DMS 273 (cell line): ENCODE data around the gene SVIL.
"Not testable (repeated sequence)": the region's sequence is repeated elsewhere in the genome, so short reads cannot be mapped to it uniquely, and the experiment has no call there.

Source experiments
- DNase-seq: peaks from one replicate; lab custom pipeline; 2025; ENCODE audit not compliant: unreplicated experiment; lab: John Stamatoyannopoulos, UW

SVIL gene

GRCh38 chr10:29545122-29545521 lies 89.6 kb downstream of the SVIL start:
- no peak for DNase-seq

GRCh38 chr10:29543715-29544114 lies 91.1 kb downstream of the SVIL start:
- DNase-seq: no peak

- DNase-seq: no peak
Observed at GRCh38 chr10:29542723-29543122, 92.0 kb downstream of the SVIL start.

- DNase-seq: no peak
Observed at GRCh38 chr10:29541422-29542210, 93.2 kb downstream of the SVIL start.

GRCh38 chr10:29540016-29540415 lies 94.8 kb downstream of the SVIL start:
- no peak for DNase-seq

- DNase-seq: no peak
Observed at GRCh38 chr10:29539412-29539811, 95.4 kb downstream of the SVIL start.

- no peak for DNase-seq
Observed at GRCh38 chr10:29537799-29538198, 97.0 kb downstream of the SVIL start.

- not testable (repeated sequence) for DNase-seq
Observed at GRCh38 chr10:29536691-29537090, 98.1 kb downstream of the SVIL start.

GRCh38 chr10:29535778-29536453 lies 98.9 kb downstream of the SVIL start:
- DNase-seq: no peak

- DNase-seq: peak; percentile 74
Observed at GRCh38 chr10:29535012-29535777, 99.6 kb downstream of the SVIL start.

- DNase-seq: no peak
Observed at GRCh38 chr10:29534590-29534989, 100.2 kb downstream of the SVIL start.

GRCh38 chr10:29533696-29534285 lies 101.0 kb downstream of the SVIL start:
- DNase-seq: no peak

- no peak for DNase-seq
Observed at GRCh38 chr10:29533046-29533445, 101.7 kb downstream of the SVIL start.

- DNase-seq: no peak
Observed at GRCh38 chr10:29532256-29532878, 102.4 kb downstream of the SVIL start.

GRCh38 chr10:29530112-29530976 lies 104.4 kb downstream of the SVIL start:
- no peak for DNase-seq

- DNase-seq: no peak
Observed at GRCh38 chr10:29529146-29529545, 105.6 kb downstream of the SVIL start.

GRCh38 chr10:29525762-29526161 lies 109.0 kb downstream of the SVIL start:
- DNase-seq: no peak

- no peak for DNase-seq
Observed at GRCh38 chr10:29524720-29525119, 110.1 kb downstream of the SVIL start.

GRCh38 chr10:29524294-29524693 lies 110.5 kb downstream of the SVIL start:
- DNase-seq: no peak

- no peak for DNase-seq
Observed at GRCh38 chr10:29522918-29523317, 111.9 kb downstream of the SVIL start.
